D721Med (cell line): ENCODE data around the gene GCM1.

ENCODE experiments used
- DNase-seq: peaks from one replicate; pipeline ENCODE4 v3.0.0; 2011; ENCODE audit warnings: low spot score; ENCODE audit not compliant: insufficient read length
- FAIRE-seq: peaks from 2 replicates; lab custom pipeline; 2011; peaks lifted over from hg19 to GRCh38; lab: Jason Lieb, UNC
- TF ChIP-seq, protein P1 (sequence below): IDR thresholded peaks from 2 replicates; pipeline ENCODE4 v1.5.1; 2012; ENCODE audit warnings: mild to moderate bottlenecking, control low read depth; ENCODE audit not compliant: insufficient read depth; ENCODE audit errors: missing control alignments

Gene GCM1

GRCh38 chr6:53152576-53152975 lies 3.9 kb upstream of the GCM1 start:
- FAIRE-seq (no peak), DNase-seq (no peak)
- TF ChIP-seq, protein P1, sequence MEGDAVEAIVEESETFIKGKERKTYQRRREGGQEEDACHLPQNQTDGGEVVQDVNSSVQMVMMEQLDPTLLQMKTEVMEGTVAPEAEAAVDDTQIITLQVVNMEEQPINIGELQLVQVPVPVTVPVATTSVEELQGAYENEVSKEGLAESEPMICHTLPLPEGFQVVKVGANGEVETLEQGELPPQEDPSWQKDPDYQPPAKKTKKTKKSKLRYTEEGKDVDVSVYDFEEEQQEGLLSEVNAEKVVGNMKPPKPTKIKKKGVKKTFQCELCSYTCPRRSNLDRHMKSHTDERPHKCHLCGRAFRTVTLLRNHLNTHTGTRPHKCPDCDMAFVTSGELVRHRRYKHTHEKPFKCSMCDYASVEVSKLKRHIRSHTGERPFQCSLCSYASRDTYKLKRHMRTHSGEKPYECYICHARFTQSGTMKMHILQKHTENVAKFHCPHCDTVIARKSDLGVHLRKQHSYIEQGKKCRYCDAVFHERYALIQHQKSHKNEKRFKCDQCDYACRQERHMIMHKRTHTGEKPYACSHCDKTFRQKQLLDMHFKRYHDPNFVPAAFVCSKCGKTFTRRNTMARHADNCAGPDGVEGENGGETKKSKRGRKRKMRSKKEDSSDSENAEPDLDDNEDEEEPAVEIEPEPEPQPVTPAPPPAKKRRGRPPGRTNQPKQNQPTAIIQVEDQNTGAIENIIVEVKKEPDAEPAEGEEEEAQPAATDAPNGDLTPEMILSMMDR, result no peak

- TF ChIP-seq, protein P1, result peak; percentile 12
- FAIRE-seq, result no peak
- DNase-seq, result no peak
Observed at GRCh38 chr6:53151676-53152075, 3.0 kb upstream of the GCM1 start.

GRCh38 chr6:53144802-53145201 lies 3.8 kb downstream of the GCM1 start:
- TF ChIP-seq, protein P1, result no peak
- FAIRE-seq, result no peak
- DNase-seq, result no peak

- TF ChIP-seq, protein P1, result no peak
- DNase-seq, result no peak
- no peak for FAIRE-seq
Observed at GRCh38 chr6:53143710-53144109, 4.9 kb downstream of the GCM1 start.

- DNase-seq, result no peak
- TF ChIP-seq, protein P1, result no peak
- no peak for FAIRE-seq
Observed at GRCh38 chr6:53142810-53143209, 5.8 kb downstream of the GCM1 start.

- FAIRE-seq (no peak), DNase-seq (no peak)
- TF ChIP-seq, protein P1, result no peak
Observed at GRCh38 chr6:53139841-53140413, 8.7 kb downstream of the GCM1 start.

GRCh38 chr6:53136000-53136609 lies 12.5 kb downstream of the GCM1 start:
- TF ChIP-seq, protein P1, result no peak
- FAIRE-seq, result no peak

More at GRCh38 chr6:53136000-53136609, 12.5 kb downstream of the GCM1 start:
- no peak for DNase-seq
